Measurements from ENCODE around the gene VAPB. TPM values are rescaled to one million over a fixed set of nuclear protein-coding genes. Genes with fewer than 3 reads are reported as not detected.

The VAPB gene
- total RNA-seq, 3 donors from 2014 or later (not counting 1 experiment from before 2014, with no cell fraction given), result 20.3 to 23.1 (median 21.3) TPM

- Histone ChIP-seq H3K27me3 (ENCODE audit: control insufficient read depth, insufficient read depth, low read length) (no peaks in the 10 kb centered on the region), H3K9me3 (ENCODE audit: control insufficient read depth, insufficient read depth, low read length) (no peaks in the 10 kb centered on the region), H3K27ac (ENCODE audit: low read length) (no peak overlapping the region), H3K4me3 (ENCODE audit: low read length) (no peak overlapping the region), H3K4me1 (ENCODE audit: control insufficient read depth, insufficient read depth, low read length) (no peaks in the 10 kb centered on the region), H3K36me3 (ENCODE audit: control insufficient read depth, insufficient read depth, low read length) (no peaks in the 10 kb centered on the region)
- TF ChIP-seq CTCF (IDR thresholded peaks at IDR 0.05), result no peak
- no peaks in the 10 kb centered on the region for H3K36me3 Mint-ChIP-seq
- H3K27me3 Mint-ChIP-seq (ENCODE audit: low read depth in 2 of 2), result peaks cover 0 to 7% of the 10 kb centered on the region in 2 donors
- intact Hi-C loops (cut with micrococcal nuclease), result no loop called here
- DNase-seq, result no peak
- ATAC-seq, result no peak
- 93% methylated on average over 27 of the region's 27 CpGs for WGBS (ENCODE audit: insufficient coverage)
- H3K4me3 Mint-ChIP-seq, result no peak overlapping the region
- no peaks in the 10 kb centered on the region for H3K9me3 Mint-ChIP-seq
- no peak overlapping the region for H3K27ac Mint-ChIP-seq
- H3K4me1 Mint-ChIP-seq, result no peaks in the 10 kb centered on the region
Measured at GRCh38 chr20:58466095-58466708, 77.2 kb downstream of the VAPB start.

GRCh38 chr20:58466729-58467571, 77.9 kb downstream of the VAPB start:
- DNase-seq (no peak), ATAC-seq (no peak)
- Mint-ChIP-seq H3K4me3 (no peak overlapping the region), H3K9me3 (no peaks in the 10 kb centered on the region), H3K36me3 (no peaks in the 10 kb centered on the region), H3K27ac (no peak overlapping the region), H3K4me1 (no peaks in the 10 kb centered on the region), H3K27me3 (ENCODE audit: low read depth in 2 of 2) (peaks cover 0 to 7% of the 10 kb centered on the region in 2 donors)
- 56% methylated on average over 68 of the region's 68 CpGs for WGBS (ENCODE audit: insufficient coverage)
- H3K36me3 ChIP-seq (ENCODE audit: control insufficient read depth, insufficient read depth, low read length), result no peaks in the 10 kb centered on the region
- no peaks in the 10 kb centered on the region for H3K27me3 ChIP-seq (ENCODE audit: control insufficient read depth, insufficient read depth, low read length)
- H3K4me3 ChIP-seq (ENCODE audit: low read length), result no peak overlapping the region
- no peaks in the 10 kb centered on the region for H3K9me3 ChIP-seq (ENCODE audit: control insufficient read depth, insufficient read depth, low read length)
- H3K27ac ChIP-seq (ENCODE audit: low read length), result no peak overlapping the region
- no peak for TF ChIP-seq CTCF (IDR thresholded peaks at IDR 0.05)
- no peaks in the 10 kb centered on the region for H3K4me1 ChIP-seq (ENCODE audit: control insufficient read depth, insufficient read depth, low read length)
- intact Hi-C loops (cut with micrococcal nuclease), result no loop called here

GRCh38 chr20:58467572-58468527, 78.8 kb downstream of the VAPB start:
- H3K4me3 ChIP-seq (ENCODE audit: low read length), result no peak overlapping the region
- intact Hi-C loops (cut with micrococcal nuclease), result no loop called here
- no peak for TF ChIP-seq CTCF (IDR thresholded peaks at IDR 0.05)
- H3K36me3 ChIP-seq (ENCODE audit: control insufficient read depth, insufficient read depth, low read length), result no peaks in the 10 kb centered on the region
- no peaks in the 10 kb centered on the region for H3K4me1 ChIP-seq (ENCODE audit: control insufficient read depth, insufficient read depth, low read length)
- DNase-seq (no peak), ATAC-seq (no peak)
- 86% methylated on average over 26 of the region's 28 CpGs for WGBS (ENCODE audit: insufficient coverage)
- H3K9me3 ChIP-seq (ENCODE audit: control insufficient read depth, insufficient read depth, low read length), result no peaks in the 10 kb centered on the region
- Mint-ChIP-seq H3K27ac (no peak overlapping the region), H3K4me1 (no peaks in the 10 kb centered on the region), H3K4me3 (no peak overlapping the region), H3K9me3 (no peaks in the 10 kb centered on the region), H3K36me3 (no peaks in the 10 kb centered on the region), H3K27me3 (ENCODE audit: low read depth in 2 of 2) (peaks cover 0 to 7% of the 10 kb centered on the region in 2 donors)
- H3K27ac ChIP-seq (ENCODE audit: low read length), result no peak overlapping the region
- H3K27me3 ChIP-seq (ENCODE audit: control insufficient read depth, insufficient read depth, low read length), result no peaks in the 10 kb centered on the region

Measured in natural killer cell (primary cell).